Fibroblast of gingiva (primary cell): Measurements from ENCODE around the gene TBC1D16.

ENCODE experiments used
- DNase-seq: peaks from one replicate; pipeline ENCODE4 v3.0.0-alpha.2; 2011; ENCODE audit warnings: low read depth

The TBC1D16 gene

GRCh38 chr17:79883202-79883601 is 152.5 kb downstream of the TBC1D16 start:
- DNase-seq: no peak
